HepG2 (cell line): ENCODE data around the gene SLC29A2. TPM values are rescaled to one million over a fixed set of nuclear protein-coding genes. Genes with fewer than 3 reads are reported as not detected.
A peak's percentile ranks its signal among the peaks of the same experiment; 100 is the strongest.

Experiments
- BORCS8-MEF2B ChIP-seq: sonication (generic); formaldehyde crosslinking; IDR thresholded peaks from 2 replicates; pipeline ENCODE4 v1.8.0; 2022; ENCODE audit warnings: mild to moderate bottlenecking, missing genetic modification reagents
- ETV5 ChIP-seq: IDR thresholded peaks from 2 replicates; pipeline ENCODE4 v1.6.1; 2018; ENCODE audit warnings: missing biosample characterization, missing genetic modification reagents, inconsistent platforms, borderline replicate concordance
- FOSL1 ChIP-seq: sonication (generic); formaldehyde crosslinking; IDR thresholded peaks from 2 replicates; pipeline ENCODE4 v1.9.0; 2021; ENCODE audit warnings: missing genetic modification reagents, borderline replicate concordance
- GFI1 ChIP-seq: sonication (generic); formaldehyde crosslinking; IDR thresholded peaks from 2 replicates; pipeline ENCODE4 v1.5.0; 2020; ENCODE audit warnings: missing genetic modification reagents, mild to moderate bottlenecking, borderline replicate concordance
- HHEX ChIP-seq: IDR thresholded peaks from 2 replicates; pipeline ENCODE4 v1.6.1; 2016; ENCODE audit warnings: control low read depth
- IRF2 ChIP-seq: IDR thresholded peaks from 2 replicates; pipeline ENCODE4 v1.6.1; 2018; ENCODE audit warnings: missing genetic modification reagents, missing compliant biosample characterization
- KAT8 ChIP-seq: IDR thresholded peaks from 2 replicates; pipeline ENCODE4 v1.6.1; 2016; ENCODE audit warnings: missing genetic modification reagents, missing compliant biosample characterization
- KDM3A ChIP-seq: IDR thresholded peaks from 2 replicates; pipeline ENCODE4 v1.6.1; 2018; ENCODE audit warnings: low read depth, missing compliant biosample characterization
- MIER2 ChIP-seq: IDR thresholded peaks from 2 replicates; pipeline ENCODE4 v1.6.1; 2016; ENCODE audit warnings: missing biosample characterization, missing genetic modification reagents
- MYC ChIP-seq: sonication (generic); formaldehyde crosslinking; IDR thresholded peaks from 2 replicates; pipeline ENCODE4 v1.9.0; 2021; ENCODE audit warnings: missing genetic modification reagents, borderline replicate concordance
- NBN ChIP-seq: fragments of 450-650 bp; conservative IDR thresholded peaks from 2 replicates; pipeline ENCODE4 v1.6.1; 2017
- POLR2A ChIP-seq, 2 experiments: IDR thresholded peaks; 2 replicates each; pipeline ENCODE4 v1.6.1; 2011; ENCODE audit warnings: low read depth in 2 of 2, low read length in 2 of 2, mild to moderate bottlenecking in 1 of 2, moderate library complexity in 1 of 2; ENCODE audit not compliant: insufficient read depth in 1 of 2
- POLR2AphosphoS2 ChIP-seq: IDR thresholded peaks from 2 replicates; pipeline ENCODE4 v1.6.1; 2011; ENCODE audit warnings: low read depth, low read length, improper control_type of control experiment
- RARA ChIP-seq: IDR thresholded peaks from 2 replicates; pipeline ENCODE4 v1.6.1; 2016; ENCODE audit warnings: missing genetic modification reagents, missing compliant biosample characterization
- SIN3B ChIP-seq: fragments of 150-350 bp; IDR thresholded peaks from 2 replicates; pipeline ENCODE4 v1.6.1; 2014; ENCODE audit warnings: low read length
- SNRNP70 ChIP-seq: fragments of 200-400 bp; formaldehyde crosslinking; IDR thresholded peaks from 2 replicates; pipeline ENCODE4 v1.6.1; 2017; ENCODE audit warnings: mild to moderate bottlenecking, low read depth, low read length, moderate library complexity
- SRSF1 ChIP-seq: fragments of 200-400 bp; formaldehyde crosslinking; optimal IDR thresholded peaks from 2 replicates; pipeline ENCODE3; 2017; ENCODE audit warnings: mild to moderate bottlenecking, low read depth, low read length, moderate library complexity
- TMF1 ChIP-seq: sonication (generic); formaldehyde crosslinking; IDR thresholded peaks from 2 replicates; pipeline ENCODE4 v1.8.1; 2022; ENCODE audit warnings: low read depth, missing genetic modification reagents
- ZFP36L1 ChIP-seq: sonication (generic); formaldehyde crosslinking; IDR thresholded peaks from 2 replicates; pipeline ENCODE4 v1.8.0; 2022; ENCODE audit warnings: mild to moderate bottlenecking, missing genetic modification reagents, moderate library complexity
- ZNF30 ChIP-seq: sonication (generic); formaldehyde crosslinking; IDR thresholded peaks from 2 replicates; pipeline ENCODE4 v1.5.0; 2020; ENCODE audit warnings: mild to moderate bottlenecking, missing genetic modification reagents
- ZNF33B ChIP-seq: sonication (generic); formaldehyde crosslinking; IDR thresholded peaks from 2 replicates; pipeline ENCODE4 v1.5.1; 2020; ENCODE audit warnings: mild to moderate bottlenecking, missing genetic modification reagents
- ZNF7 ChIP-seq: IDR thresholded peaks from 2 replicates; pipeline ENCODE4 v1.6.1; 2016; ENCODE audit warnings: missing biosample characterization, missing genetic modification reagents
- ZNF761 ChIP-seq: sonication (generic); formaldehyde crosslinking; conservative IDR thresholded peaks from 2 replicates; pipeline ENCODE4 v1.4.0; 2020; ENCODE audit warnings: mild to moderate bottlenecking, missing genetic modification reagents
- polyA plus RNA-seq, 8 experiments: library from polyadenylated mRNA; depleted of rRNA in 3 of 8; stranded (reverse) in 7 of 8; unstranded in 1 of 8; fragments of >200 nt; fragmentation: Illumina TruSeq in 4 of 8; extraction: Trizol in 4 of 8; gene quantifications; 2 replicates each; pipeline versions ENCODE4 v1.2.1 to v1.2.3, GENCODE V29; 2011 to 2016; ENCODE audit warnings: low read depth in 4 of 8, missing spikeins in 1 of 8, mixed read lengths in 1 of 8; ENCODE audit not compliant: insufficient read depth in 1 of 8
- total RNA-seq, 5 experiments: library from RNA; depleted of rRNA; stranded (reverse); fragments of >200 nt; fragmentation: Illumina TruSeq; extraction: Trizol; gene quantifications; 2 replicates each; pipeline ENCODE4 v1.2.3, GENCODE V29; 2016; ENCODE audit warnings: low read depth in 1 of 5
- TF ChIP-seq, protein P1 (sequence below): sonication (generic); formaldehyde crosslinking; IDR thresholded peaks from 2 replicates; pipeline ENCODE4 v1.5.0; 2020; ENCODE audit warnings: missing genetic modification reagents
- TF ChIP-seq, protein P2 (sequence below): sonication (generic); formaldehyde crosslinking; IDR thresholded peaks from 2 replicates; pipeline ENCODE4 v1.8.0; 2023; ENCODE audit warnings: mild to moderate bottlenecking, missing genetic modification reagents
- TF ChIP-seq, protein P3 (sequence below): IDR thresholded peaks from 2 replicates; pipeline ENCODE4 v1.6.1; 2016; ENCODE audit warnings: missing biosample characterization, missing genetic modification reagents, low read depth
- TF ChIP-seq, protein P4 (sequence below): sonication (generic); formaldehyde crosslinking; IDR thresholded peaks from 2 replicates; pipeline ENCODE4 v1.5.0; 2020; ENCODE audit warnings: mild to moderate bottlenecking, missing genetic modification reagents

The SLC29A2 gene
- total and polyA plus RNA-seq, 2 of the 13 experiments (the other 11 are each of a cell fraction or from before 2014, with no cell fraction given), result 0.63 to 0.66 TPM

DNA sequence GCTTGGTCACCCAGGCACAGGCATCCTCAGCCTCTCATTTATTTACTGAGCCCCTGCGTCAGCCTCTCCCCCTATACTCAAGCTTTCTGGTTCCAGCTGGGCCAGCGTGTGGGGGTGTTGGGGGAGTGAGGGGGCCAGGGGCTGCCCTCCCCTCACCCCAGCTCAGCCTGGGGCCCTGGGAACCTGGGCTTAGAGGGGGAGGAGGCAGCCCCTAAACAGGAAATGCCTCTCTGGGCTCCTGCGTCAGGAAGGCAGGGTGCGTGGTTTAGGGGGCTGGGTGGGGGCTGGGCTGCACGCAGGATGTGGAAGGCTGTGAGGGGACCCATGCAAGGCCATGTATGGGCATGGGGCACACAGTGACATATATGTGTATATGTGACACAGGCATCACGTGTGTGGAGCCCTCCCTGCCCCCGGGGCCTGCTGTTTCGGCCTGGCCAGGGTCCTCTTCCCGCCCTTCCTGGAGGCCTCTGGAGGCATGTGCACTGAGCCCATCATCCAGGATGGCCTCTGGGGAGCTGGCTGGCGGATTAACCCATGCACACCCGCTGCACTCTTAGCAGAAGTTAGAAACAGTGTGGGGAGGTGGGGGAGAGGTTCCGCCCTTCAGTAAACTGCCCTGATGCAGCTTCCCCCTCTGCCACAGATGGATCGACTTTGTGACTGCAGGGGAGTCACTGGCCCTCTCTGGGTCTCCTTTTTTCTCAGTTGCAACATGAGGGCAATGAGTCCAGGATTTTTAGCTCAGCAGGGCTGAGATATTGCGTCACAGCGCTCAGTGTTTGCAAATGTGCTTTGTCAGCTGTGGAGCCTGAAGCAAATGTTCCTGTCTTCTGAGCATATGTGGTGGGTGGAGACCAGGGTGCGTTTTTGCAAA lies 53.6 kb downstream of the SLC29A2 start (continued):
- no peak for TF ChIP-seq ZNF7 (CRISPR knock-in tag)
- no peak for TF ChIP-seq NBN
- no peak; the same call in 1 of the 2 replicates for TF ChIP-seq ETV5
- 0 out of 2 replicates have a peak, but pooled peaks have one; percentile 37 for TF ChIP-seq MIER2
- peak; percentile 51; the same call in 1 of the 2 replicates for TF ChIP-seq MYC (CRISPR knock-in tag)
- no peak for TF ChIP-seq TMF1 (CRISPR knock-in tag)
- TF ChIP-seq SRSF1, result no peak
- TF ChIP-seq, protein P1, sequence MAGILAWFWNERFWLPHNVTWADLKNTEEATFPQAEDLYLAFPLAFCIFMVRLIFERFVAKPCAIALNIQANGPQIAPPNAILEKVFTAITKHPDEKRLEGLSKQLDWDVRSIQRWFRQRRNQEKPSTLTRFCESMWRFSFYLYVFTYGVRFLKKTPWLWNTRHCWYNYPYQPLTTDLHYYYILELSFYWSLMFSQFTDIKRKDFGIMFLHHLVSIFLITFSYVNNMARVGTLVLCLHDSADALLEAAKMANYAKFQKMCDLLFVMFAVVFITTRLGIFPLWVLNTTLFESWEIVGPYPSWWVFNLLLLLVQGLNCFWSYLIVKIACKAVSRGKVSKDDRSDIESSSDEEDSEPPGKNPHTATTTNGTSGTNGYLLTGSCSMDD (CRISPR knock-in tag), result no peak
- 0 out of 2 replicates have a peak, but pooled peaks have one; percentile 18 for TF ChIP-seq KAT8 (CRISPR knock-in tag)
- no peak for TF ChIP-seq POLR2AphosphoS2
- no peak for TF ChIP-seq ZFP36L1 (CRISPR knock-in tag)
- TF ChIP-seq, protein P2, sequence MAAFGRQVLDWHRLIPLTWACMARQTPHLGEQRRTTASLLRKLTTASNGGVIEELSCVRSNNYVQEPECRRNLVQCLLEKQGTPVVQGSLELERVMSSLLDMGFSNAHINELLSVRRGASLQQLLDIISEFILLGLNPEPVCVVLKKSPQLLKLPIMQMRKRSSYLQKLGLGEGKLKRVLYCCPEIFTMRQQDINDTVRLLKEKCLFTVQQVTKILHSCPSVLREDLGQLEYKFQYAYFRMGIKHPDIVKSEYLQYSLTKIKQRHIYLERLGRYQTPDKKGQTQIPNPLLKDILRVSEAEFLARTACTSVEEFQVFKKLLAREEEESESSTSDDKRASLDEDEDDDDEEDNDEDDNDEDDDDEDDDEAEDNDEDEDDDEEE (CRISPR knock-in tag), result no peak
- TF ChIP-seq ZNF30 (CRISPR knock-in tag), result no peak
- TF ChIP-seq BORCS8-MEF2B, result no peak
- no peak; the same call in 1 of the 2 replicates for TF ChIP-seq IRF2 (CRISPR knock-in tag)
- TF ChIP-seq SNRNP70, result no peak
- TF ChIP-seq HHEX (CRISPR knock-in tag), result no peak
- TF ChIP-seq, protein P3, sequence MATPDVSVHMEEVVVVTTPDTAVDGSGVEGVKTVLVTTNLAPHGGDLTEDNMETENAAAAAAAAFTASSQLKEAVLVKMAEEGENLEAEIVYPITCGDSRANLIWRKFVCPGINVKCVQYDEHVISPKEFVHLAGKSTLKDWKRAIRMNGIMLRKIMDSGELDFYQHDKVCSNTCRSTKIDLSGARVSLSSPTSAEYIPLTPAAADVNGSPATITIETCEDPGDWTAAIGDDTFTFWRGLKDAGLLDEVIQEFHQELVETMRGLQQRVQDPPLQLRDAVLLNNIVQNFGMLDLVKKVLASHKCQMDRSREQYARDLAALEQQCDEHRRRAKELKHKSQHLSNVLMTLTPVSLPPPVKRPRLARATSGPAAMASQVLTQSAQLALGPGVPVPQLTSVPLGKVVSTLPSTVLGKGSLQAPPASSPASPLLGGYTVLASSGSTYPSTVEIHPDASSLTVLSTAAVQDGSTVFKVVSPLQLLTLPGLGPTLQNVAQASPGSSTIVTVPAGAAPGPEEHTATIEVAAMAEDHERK (CRISPR knock-in tag), result no peak
- no peak for TF ChIP-seq FOSL1
- TF ChIP-seq RARA, result no peak
- TF ChIP-seq ZNF761 (CRISPR knock-in tag), result no peak
- TF ChIP-seq SIN3B, result no peak
- TF ChIP-seq POLR2A (IDR thresholded peaks at IDR 0.05; ENCODE audit: insufficient read depth in 1 of 2, low read depth in 2 of 2, low read length in 2 of 2), result no peak
- TF ChIP-seq GFI1 (CRISPR knock-in tag), result 0 out of 2 replicates have a peak, but pooled peaks have one; percentile 9
- no peak for TF ChIP-seq ZNF33B (CRISPR knock-in tag)
- TF ChIP-seq, protein P4, sequence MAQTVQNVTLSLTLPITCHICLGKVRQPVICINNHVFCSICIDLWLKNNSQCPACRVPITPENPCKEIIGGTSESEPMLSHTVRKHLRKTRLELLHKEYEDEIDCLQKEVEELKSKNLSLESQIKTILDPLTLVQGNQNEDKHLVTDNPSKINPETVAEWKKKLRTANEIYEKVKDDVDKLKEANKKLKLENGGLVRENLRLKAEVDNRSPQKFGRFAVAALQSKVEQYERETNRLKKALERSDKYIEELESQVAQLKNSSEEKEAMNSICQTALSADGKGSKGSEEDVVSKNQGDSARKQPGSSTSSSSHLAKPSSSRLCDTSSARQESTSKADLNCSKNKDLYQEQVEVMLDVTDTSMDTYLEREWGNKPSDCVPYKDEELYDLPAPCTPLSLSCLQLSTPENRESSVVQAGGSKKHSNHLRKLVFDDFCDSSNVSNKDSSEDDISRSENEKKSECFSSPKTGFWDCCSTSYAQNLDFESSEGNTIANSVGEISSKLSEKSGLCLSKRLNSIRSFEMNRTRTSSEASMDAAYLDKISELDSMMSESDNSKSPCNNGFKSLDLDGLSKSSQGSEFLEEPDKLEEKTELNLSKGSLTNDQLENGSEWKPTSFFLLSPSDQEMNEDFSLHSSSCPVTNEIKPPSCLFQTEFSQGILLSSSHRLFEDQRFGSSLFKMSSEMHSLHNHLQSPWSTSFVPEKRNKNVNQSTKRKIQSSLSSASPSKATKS (CRISPR knock-in tag), result no peak
- no peak for TF ChIP-seq KDM3A (CRISPR knock-in tag)
